ENCODE measurements around the gene CCZ1B.
"Not testable (repeated sequence)": the region's sequence is repeated elsewhere in the genome, so short reads cannot be mapped to it uniquely, and the experiment has no call there.

CCZ1B gene

GRCh38 chr7:6849127-6849526 is 23.1 kb upstream of the CCZ1B start:
- not testable (repeated sequence) for H3K4me3 ChIP-seq (replicated peaks; ENCODE audit: low read depth, low read length); DNase-seq (ENCODE audit: extremely low read depth, insufficient read length); H3K36me3 ChIP-seq (ENCODE audit: control insufficient read depth, insufficient read depth, low read length); H3K27me3 ChIP-seq (replicated peaks; ENCODE audit: control insufficient read depth, insufficient read depth, low read length)

- not testable (repeated sequence) for DNase-seq (ENCODE audit: extremely low read depth, insufficient read length); H3K27me3 ChIP-seq (replicated peaks; ENCODE audit: control insufficient read depth, insufficient read depth, low read length); H3K4me3 ChIP-seq (replicated peaks; ENCODE audit: low read depth, low read length); H3K36me3 ChIP-seq (ENCODE audit: control insufficient read depth, insufficient read depth, low read length)
These were observed 21.7 kb upstream of the CCZ1B start for GRCh38 chr7:6847751-6848150.

GRCh38 chr7:6845971-6846449 is 19.9 kb upstream of the CCZ1B start:
- not testable (repeated sequence) for H3K27me3 ChIP-seq (replicated peaks; ENCODE audit: control insufficient read depth, insufficient read depth, low read length); DNase-seq (ENCODE audit: extremely low read depth, insufficient read length); H3K4me3 ChIP-seq (replicated peaks; ENCODE audit: low read depth, low read length); H3K36me3 ChIP-seq (ENCODE audit: control insufficient read depth, insufficient read depth, low read length)

GRCh38 chr7:6843654-6844053 is 17.6 kb upstream of the CCZ1B start:
- not testable (repeated sequence) for H3K36me3 ChIP-seq (ENCODE audit: control insufficient read depth, insufficient read depth, low read length); DNase-seq (ENCODE audit: extremely low read depth, insufficient read length); H3K27me3 ChIP-seq (replicated peaks; ENCODE audit: control insufficient read depth, insufficient read depth, low read length); H3K4me3 ChIP-seq (replicated peaks; ENCODE audit: low read depth, low read length)

GRCh38 chr7:6843092-6843491 is 17.0 kb upstream of the CCZ1B start:
- H3K36me3 ChIP-seq (ENCODE audit: control insufficient read depth, insufficient read depth, low read length); H3K4me3 ChIP-seq (replicated peaks; ENCODE audit: low read depth, low read length); DNase-seq (ENCODE audit: extremely low read depth, insufficient read length); H3K27me3 ChIP-seq (replicated peaks; ENCODE audit: control insufficient read depth, insufficient read depth, low read length): not testable (repeated sequence)

GRCh38 chr7:6842278-6842921 is 16.3 kb upstream of the CCZ1B start:
- DNase-seq (ENCODE audit: extremely low read depth, insufficient read length); H3K4me3 ChIP-seq (replicated peaks; ENCODE audit: low read depth, low read length); H3K36me3 ChIP-seq (ENCODE audit: control insufficient read depth, insufficient read depth, low read length); H3K27me3 ChIP-seq (replicated peaks; ENCODE audit: control insufficient read depth, insufficient read depth, low read length): not testable (repeated sequence)

GRCh38 chr7:6837081-6837480 is 11.0 kb upstream of the CCZ1B start:
- H3K4me3 ChIP-seq (replicated peaks; ENCODE audit: low read depth, low read length); H3K27me3 ChIP-seq (replicated peaks; ENCODE audit: control insufficient read depth, insufficient read depth, low read length); DNase-seq (ENCODE audit: extremely low read depth, insufficient read length); H3K36me3 ChIP-seq (ENCODE audit: control insufficient read depth, insufficient read depth, low read length): not testable (repeated sequence)

- not testable (repeated sequence) for H3K36me3 ChIP-seq (ENCODE audit: control insufficient read depth, insufficient read depth, low read length); H3K27me3 ChIP-seq (replicated peaks; ENCODE audit: control insufficient read depth, insufficient read depth, low read length); DNase-seq (ENCODE audit: extremely low read depth, insufficient read length); H3K4me3 ChIP-seq (replicated peaks; ENCODE audit: low read depth, low read length)
These were observed 9.4 kb upstream of the CCZ1B start for GRCh38 chr7:6835521-6835920.

GRCh38 chr7:6833636-6834035 is 7.6 kb upstream of the CCZ1B start:
- Histone ChIP-seq H3K4me3 (replicated peaks; ENCODE audit: low read depth, low read length) (no peak overlapping the region), H3K27me3 (replicated peaks; ENCODE audit: control insufficient read depth, insufficient read depth, low read length) (no peaks in the 10 kb centered on the region), H3K36me3 (ENCODE audit: control insufficient read depth, insufficient read depth, low read length) (no peaks in the 10 kb centered on the region)
- no peak for TF ChIP-seq CTCF (IDR thresholded peaks at IDR 0.05; ENCODE audit: insufficient read depth, low read length, poor library complexity, severe bottlenecking)
- DNase-seq (ENCODE audit: extremely low read depth, insufficient read length): no peak

GRCh38 chr7:6831018-6831725 is 5.1 kb upstream of the CCZ1B start:
- TF ChIP-seq CTCF (IDR thresholded peaks at IDR 0.05; ENCODE audit: insufficient read depth, low read length, poor library complexity, severe bottlenecking): no peak
- no peak for DNase-seq (ENCODE audit: extremely low read depth, insufficient read length)
- Histone ChIP-seq H3K27me3 (replicated peaks; ENCODE audit: control insufficient read depth, insufficient read depth, low read length) (no peaks in the 10 kb centered on the region), H3K36me3 (ENCODE audit: control insufficient read depth, insufficient read depth, low read length) (no peaks in the 10 kb centered on the region), H3K4me3 (replicated peaks; ENCODE audit: low read depth, low read length) (no peak overlapping the region)

GRCh38 chr7:6830026-6830425 is 4.0 kb upstream of the CCZ1B start:
- not testable (repeated sequence) for H3K36me3 ChIP-seq (ENCODE audit: control insufficient read depth, insufficient read depth, low read length); DNase-seq (ENCODE audit: extremely low read depth, insufficient read length); H3K4me3 ChIP-seq (replicated peaks; ENCODE audit: low read depth, low read length); H3K27me3 ChIP-seq (replicated peaks; ENCODE audit: control insufficient read depth, insufficient read depth, low read length)

GRCh38 chr7:6829616-6830015 is 3.5 kb upstream of the CCZ1B start:
- H3K36me3 ChIP-seq (ENCODE audit: control insufficient read depth, insufficient read depth, low read length); H3K27me3 ChIP-seq (replicated peaks; ENCODE audit: control insufficient read depth, insufficient read depth, low read length); DNase-seq (ENCODE audit: extremely low read depth, insufficient read length); H3K4me3 ChIP-seq (replicated peaks; ENCODE audit: low read depth, low read length): not testable (repeated sequence)
